K562 (cell line): ENCODE results near the gene KRTAP4-11.

Experiments
- FOXK2 ChIP-seq, 2 experiments: fragments of 450-650 bp; IDR thresholded peaks in 1 of 2; conservative IDR thresholded peaks in 1 of 2; 2 replicates each; pipeline ENCODE4 v1.6.1; 2016; ENCODE audit warnings: low read depth in 2 of 2, mild to moderate bottlenecking in 1 of 2
- HDAC6 ChIP-seq: IDR thresholded peaks from 2 replicates; pipeline ENCODE4 v1.6.1; 2012; ENCODE audit warnings: low read depth, mild to moderate bottlenecking, control low read depth, inconsistent platforms, low read length, moderate library complexity
- KAT7 ChIP-seq: sonication (generic); formaldehyde crosslinking; IDR thresholded peaks from 2 replicates; pipeline ENCODE4 v1.8.0; 2022; ENCODE audit warnings: missing genetic modification reagents, mild to moderate bottlenecking, borderline replicate concordance
- TEAD4 ChIP-seq, 2 experiments: sonication (generic) in 1 of 2; formaldehyde crosslinking in 1 of 2; IDR thresholded peaks; 2 replicates each; pipeline versions ENCODE4 v1.6.1 to v1.8.0; 2012 to 2022; ENCODE audit warnings: borderline replicate concordance in 1 of 2, inconsistent platforms in 1 of 2, low read length in 1 of 2, mild to moderate bottlenecking in 1 of 2, missing genetic modification reagents in 1 of 2
- TF ChIP-seq, protein P1 (sequence below), 3 experiments: IDR thresholded peaks in 2 of 3; conservative IDR thresholded peaks in 1 of 3; 2 replicates each; pipeline ENCODE4 v1.5.1; 2011 to 2012; ENCODE audit warnings: low read length in 3 of 3, mild to moderate bottlenecking in 3 of 3, control low read depth in 2 of 3, improper control_type of control experiment in 1 of 3, inconsistent platforms in 1 of 3, low read depth in 1 of 3, mixed read lengths in 1 of 3, moderate library complexity in 1 of 3; ENCODE audit not compliant: insufficient read depth in 2 of 3

DNA sequence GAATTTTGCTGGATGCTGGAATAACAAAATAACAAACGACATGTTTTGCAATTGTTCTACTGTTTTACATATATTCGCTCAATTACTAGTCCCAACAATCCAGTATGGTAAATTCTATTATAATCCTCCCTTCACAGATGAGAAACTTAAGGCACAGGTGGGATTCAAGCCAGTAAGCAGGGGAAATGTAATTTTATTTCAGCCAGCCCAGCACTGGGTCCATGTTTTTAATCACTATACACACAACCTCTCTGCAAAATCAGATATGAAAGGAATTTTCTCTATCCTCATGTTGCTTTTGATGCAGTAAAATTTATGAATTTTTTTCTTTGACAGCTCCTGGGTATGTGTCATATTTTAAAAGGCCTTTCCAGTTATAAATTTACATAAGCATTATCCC, 27.1 kb upstream of the KRTAP4-11 start:
- TF ChIP-seq, protein P1, sequence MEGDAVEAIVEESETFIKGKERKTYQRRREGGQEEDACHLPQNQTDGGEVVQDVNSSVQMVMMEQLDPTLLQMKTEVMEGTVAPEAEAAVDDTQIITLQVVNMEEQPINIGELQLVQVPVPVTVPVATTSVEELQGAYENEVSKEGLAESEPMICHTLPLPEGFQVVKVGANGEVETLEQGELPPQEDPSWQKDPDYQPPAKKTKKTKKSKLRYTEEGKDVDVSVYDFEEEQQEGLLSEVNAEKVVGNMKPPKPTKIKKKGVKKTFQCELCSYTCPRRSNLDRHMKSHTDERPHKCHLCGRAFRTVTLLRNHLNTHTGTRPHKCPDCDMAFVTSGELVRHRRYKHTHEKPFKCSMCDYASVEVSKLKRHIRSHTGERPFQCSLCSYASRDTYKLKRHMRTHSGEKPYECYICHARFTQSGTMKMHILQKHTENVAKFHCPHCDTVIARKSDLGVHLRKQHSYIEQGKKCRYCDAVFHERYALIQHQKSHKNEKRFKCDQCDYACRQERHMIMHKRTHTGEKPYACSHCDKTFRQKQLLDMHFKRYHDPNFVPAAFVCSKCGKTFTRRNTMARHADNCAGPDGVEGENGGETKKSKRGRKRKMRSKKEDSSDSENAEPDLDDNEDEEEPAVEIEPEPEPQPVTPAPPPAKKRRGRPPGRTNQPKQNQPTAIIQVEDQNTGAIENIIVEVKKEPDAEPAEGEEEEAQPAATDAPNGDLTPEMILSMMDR (IDR thresholded peaks at IDR 0.05 in 2 of 3, conservative IDR thresholded peaks at IDR 0.05 in 1 of 3; ENCODE audit: insufficient read depth in 2 of 3, low read depth in 1 of 3, low read length in 3 of 3): no peak
- TF ChIP-seq FOXK2 (conservative IDR thresholded peaks at IDR 0.05 in 1 of 2, IDR thresholded peaks at IDR 0.05 in 1 of 2; ENCODE audit: low read depth in 2 of 2) (no peak), KAT7 (no peak), HDAC6 (no peak), TEAD4 (IDR thresholded peaks at IDR 0.05; ENCODE audit: low read length) (no peak), TEAD4 (CRISPR knock-in tag; IDR thresholded peaks at IDR 0.05; ENCODE audit: borderline replicate concordance) (no peak)
